GM12875 (cell line): ENCODE data around the gene TMEM108.

Experiments
- H3K4me3 ChIP-seq: one replicate; pipeline ENCODE4 v1.5.1; 2011; ENCODE audit warnings: low read depth, low read length, control low read depth
- CTCF ChIP-seq: IDR thresholded peaks from 2 replicates; pipeline ENCODE4 v1.5.1; 2011; ENCODE audit warnings: low read depth, mild to moderate bottlenecking, control low read depth, inconsistent platforms, low read length, moderate library complexity, borderline replicate concordance; ENCODE audit not compliant: insufficient read depth

Gene TMEM108

DNA sequence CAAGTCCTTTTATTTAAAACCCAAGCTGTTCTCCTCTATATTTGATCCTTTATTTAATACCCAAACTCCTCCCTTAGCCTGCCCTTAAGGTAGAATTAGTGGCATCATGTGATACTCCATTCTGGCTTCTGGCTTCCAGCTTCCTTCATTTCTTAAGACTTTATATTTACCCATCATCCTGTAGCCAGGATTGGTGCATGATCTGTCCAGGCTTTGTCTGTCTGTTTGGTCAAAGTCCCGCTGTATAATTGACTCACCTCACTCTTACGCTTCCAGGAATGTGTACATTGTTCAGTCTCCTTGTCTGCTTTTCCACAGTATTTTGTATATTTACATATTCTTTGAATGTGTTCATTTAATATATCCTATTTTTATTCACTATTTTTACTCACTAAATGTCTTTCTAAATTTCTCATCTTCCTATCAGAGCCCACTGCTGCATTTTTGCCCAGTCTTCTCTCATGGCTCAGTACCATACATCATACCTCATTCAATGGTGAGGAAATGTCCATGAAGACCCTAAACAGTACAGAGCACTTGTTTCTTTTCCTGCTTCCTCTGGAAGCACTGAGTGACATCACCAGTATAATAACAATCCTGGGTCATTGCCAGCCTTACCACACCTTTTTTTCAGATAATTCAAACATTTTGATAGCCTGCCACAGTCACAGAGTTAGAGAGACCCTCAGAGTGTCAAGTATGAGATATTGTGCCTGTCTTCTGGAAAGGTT is 31.5 kb downstream of the TMEM108 start:
- no peak for TF ChIP-seq CTCF
- H3K4me3 ChIP-seq: no peak overlapping the region

DNA sequence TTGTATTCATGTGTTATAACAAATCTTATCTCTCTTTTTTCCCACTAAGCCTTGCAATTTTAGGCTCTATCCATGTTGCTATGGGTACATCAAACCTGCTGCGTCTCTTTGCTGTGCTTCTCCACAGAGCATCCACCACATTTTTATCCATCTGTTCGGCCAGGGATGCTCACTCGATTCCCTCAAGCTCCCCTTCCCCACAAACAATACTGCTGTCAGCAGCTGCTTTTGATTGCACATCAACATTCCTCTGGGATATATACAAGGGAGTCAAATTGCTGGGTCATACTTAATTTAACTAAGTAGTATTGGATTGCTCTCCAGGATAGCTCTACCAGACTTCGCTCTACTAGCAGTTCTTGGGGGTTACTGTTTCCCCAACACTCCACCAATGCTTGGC is 36.8 kb downstream of the TMEM108 start:
- TF ChIP-seq CTCF: no peak
- H3K4me3 ChIP-seq: no peak overlapping the region

DNA sequence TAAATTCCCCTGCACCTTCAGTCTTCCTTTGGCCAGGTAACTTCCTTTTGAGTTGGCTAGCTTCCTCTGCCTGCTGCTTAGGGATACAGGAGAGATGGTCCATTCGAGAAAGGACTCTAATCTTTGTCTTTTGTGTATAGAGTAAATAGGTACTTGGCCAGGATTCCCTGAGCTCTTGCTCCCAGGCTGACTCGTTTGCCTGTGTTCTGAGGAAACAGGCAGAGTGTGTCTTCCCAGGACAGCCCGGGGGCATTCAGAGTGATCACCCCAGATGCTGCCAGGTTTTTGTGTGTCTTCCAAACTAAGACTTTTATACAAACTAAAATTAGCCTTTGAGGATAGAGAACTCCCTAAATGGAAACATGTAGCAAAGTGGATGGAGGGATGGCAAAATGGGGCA is 39.5 kb downstream of the TMEM108 start:
- no peak overlapping the region for H3K4me3 ChIP-seq
- TF ChIP-seq CTCF: no peak

- no peak for TF ChIP-seq CTCF
- no peak overlapping the region for H3K4me3 ChIP-seq
Observed at GRCh38 chr3:133079621-133080020, 41.4 kb downstream of the TMEM108 start.

- no peak overlapping the region for H3K4me3 ChIP-seq
- no peak for TF ChIP-seq CTCF
Observed at GRCh38 chr3:133081016-133081415, 42.8 kb downstream of the TMEM108 start.

DNA sequence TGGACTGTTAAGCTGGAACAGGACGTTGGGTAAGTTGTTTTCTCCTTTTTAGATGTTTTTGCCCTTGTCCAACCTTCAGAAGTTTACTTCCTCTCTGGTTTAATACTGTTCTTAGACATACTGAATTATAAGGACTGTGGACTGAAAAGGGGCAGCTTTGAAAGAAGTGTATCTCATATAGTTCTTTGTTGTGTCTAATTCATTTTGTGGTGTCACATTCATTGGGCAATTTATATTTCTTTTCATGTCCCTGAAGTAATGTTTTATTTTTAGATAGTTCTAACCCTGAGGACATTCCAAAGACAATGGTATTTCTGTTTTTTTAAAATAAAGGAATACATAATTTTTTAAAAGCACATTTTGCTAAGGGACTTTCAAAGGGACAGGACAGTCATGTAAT is 45.2 kb downstream of the TMEM108 start:
- TF ChIP-seq CTCF: no peak
- no peak overlapping the region for H3K4me3 ChIP-seq

DNA sequence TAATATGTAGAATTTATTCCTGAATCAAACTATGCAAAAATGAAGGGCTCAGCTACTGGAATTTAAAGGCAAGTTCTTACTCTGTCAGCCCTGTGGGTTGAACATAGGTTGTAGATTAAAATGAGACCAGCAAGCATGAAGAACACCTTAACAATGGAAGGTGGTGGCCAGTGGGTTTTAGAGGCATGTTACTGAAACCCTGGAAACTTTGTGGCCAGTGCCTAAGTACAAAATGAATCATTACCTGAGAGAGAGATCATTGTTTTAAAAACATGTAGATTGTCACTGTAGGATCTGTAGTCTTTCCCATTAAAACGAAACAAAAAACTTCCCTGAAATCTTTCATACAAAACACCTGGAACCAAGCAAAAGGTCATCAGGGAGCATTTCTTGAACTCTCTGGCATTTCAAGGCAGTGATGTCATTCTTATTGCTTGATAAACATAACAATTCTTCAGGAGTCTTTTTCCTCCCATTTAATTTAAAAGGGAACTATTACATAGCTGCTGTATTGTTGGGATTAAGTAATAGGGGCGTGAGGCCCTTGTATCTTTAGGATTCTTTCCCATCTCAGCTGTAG is 51.8 kb downstream of the TMEM108 start:
- TF ChIP-seq CTCF: no peak
- no peak overlapping the region for H3K4me3 ChIP-seq
